ENCODE measurements around the gene KRTAP5-8. TPM values are rescaled to one million over a fixed set of nuclear protein-coding genes. Genes with fewer than 3 reads are reported as not detected.

The KRTAP5-8 gene
- total and polyA plus RNA-seq, 2 donors (not counting 1 experiment from before 2014, with no cell fraction given), result not detected

GRCh38 chr11:71500601-71501021, 37.2 kb upstream of the KRTAP5-8 start:
- Histone ChIP-seq H3K9ac (ENCODE audit: insufficient read depth, low read length) (no peak overlapping the region), H3K27me3 (ENCODE audit: control insufficient read depth, insufficient read depth, low read length) (no peaks in the 10 kb centered on the region), H3K4me3 (replicated peaks in 1 of 4; ENCODE audit: control extremely low read depth in 1 of 4, insufficient read depth in 1 of 4, low read depth in 3 of 4, low read length in 4 of 4) (no peak overlapping the region), H3K36me3 (ENCODE audit: control insufficient read depth, insufficient read depth, low read length) (peaks cover 15% of the 10 kb centered on the region), H3K27ac (ENCODE audit: insufficient read depth, low read length) (no peak overlapping the region), H3K79me2 (ENCODE audit: control insufficient read depth, insufficient read depth, low read length) (no peaks in the 10 kb centered on the region), H3K4me1 (ENCODE audit: control insufficient read depth, extremely low read depth, insufficient read depth, low read length) (no peaks in the 10 kb centered on the region), H2AFZ (ENCODE audit: low read length) (no peak overlapping the region), H3K4me2 (ENCODE audit: extremely low read depth, insufficient read depth, low read length) (no peak overlapping the region), H4K20me1 (ENCODE audit: control insufficient read depth, extremely low read depth, insufficient read depth, low read length) (no peaks in the 10 kb centered on the region), H3K9me3 (ENCODE audit: control insufficient read depth, insufficient read depth, low read depth, low read length) (no peaks in the 10 kb centered on the region)
- TF ChIP-seq EZH2 (IDR thresholded peaks at IDR 0.05; ENCODE audit: low read length, missing control alignments) (no peak), CTCF (conservative IDR thresholded peaks at IDR 0.05 in 1 of 2, IDR thresholded peaks at IDR 0.05 in 1 of 2; ENCODE audit: low read depth in 1 of 2, low read length in 2 of 2) (no peak)
- DNase-seq (ENCODE audit: low read depth in 2 of 2), result peak in 1 of 2 donors; percentile 19

GRCh38 chr11:71501071-71501985, 36.5 kb upstream of the KRTAP5-8 start:
- no peak overlapping the region for H3K9ac ChIP-seq (ENCODE audit: insufficient read depth, low read length)
- no peaks in the 10 kb centered on the region for H3K4me1 ChIP-seq (ENCODE audit: control insufficient read depth, extremely low read depth, insufficient read depth, low read length)
- no peak overlapping the region for H2AFZ ChIP-seq (ENCODE audit: low read length)
- TF ChIP-seq EZH2 (IDR thresholded peaks at IDR 0.05; ENCODE audit: low read length, missing control alignments), result no peak
- TF ChIP-seq CTCF (conservative IDR thresholded peaks at IDR 0.05 in 1 of 2, IDR thresholded peaks at IDR 0.05 in 1 of 2; ENCODE audit: low read depth in 1 of 2, low read length in 2 of 2), result no peak
- H3K27ac ChIP-seq (ENCODE audit: insufficient read depth, low read length), result no peak overlapping the region
- H3K4me2 ChIP-seq (ENCODE audit: extremely low read depth, insufficient read depth, low read length), result no peak overlapping the region
- H3K9me3 ChIP-seq (ENCODE audit: control insufficient read depth, insufficient read depth, low read depth, low read length), result no peaks in the 10 kb centered on the region
- H3K4me3 ChIP-seq (replicated peaks in 1 of 4; ENCODE audit: control extremely low read depth in 1 of 4, insufficient read depth in 1 of 4, low read depth in 3 of 4, low read length in 4 of 4), result no peak overlapping the region
- DNase-seq (ENCODE audit: low read depth in 2 of 2), result no peak
- no peaks in the 10 kb centered on the region for H3K27me3 ChIP-seq (ENCODE audit: control insufficient read depth, insufficient read depth, low read length)
- no peaks in the 10 kb centered on the region for H4K20me1 ChIP-seq (ENCODE audit: control insufficient read depth, extremely low read depth, insufficient read depth, low read length)
- no peaks in the 10 kb centered on the region for H3K79me2 ChIP-seq (ENCODE audit: control insufficient read depth, insufficient read depth, low read length)
- peaks cover 13% of the 10 kb centered on the region for H3K36me3 ChIP-seq (ENCODE audit: control insufficient read depth, insufficient read depth, low read length)

- peaks cover 12% of the 10 kb centered on the region for H3K36me3 ChIP-seq (ENCODE audit: control insufficient read depth, insufficient read depth, low read length)
- H2AFZ ChIP-seq (ENCODE audit: low read length), result no peak overlapping the region
- DNase-seq (ENCODE audit: low read depth in 2 of 2), result no peak
- no peaks in the 10 kb centered on the region for H3K9me3 ChIP-seq (ENCODE audit: control insufficient read depth, insufficient read depth, low read depth, low read length)
- no peaks in the 10 kb centered on the region for H4K20me1 ChIP-seq (ENCODE audit: control insufficient read depth, extremely low read depth, insufficient read depth, low read length)
- TF ChIP-seq CTCF (conservative IDR thresholded peaks at IDR 0.05 in 1 of 2, IDR thresholded peaks at IDR 0.05 in 1 of 2; ENCODE audit: low read depth in 1 of 2, low read length in 2 of 2), result no peak
- TF ChIP-seq EZH2 (IDR thresholded peaks at IDR 0.05; ENCODE audit: low read length, missing control alignments), result no peak
- no peaks in the 10 kb centered on the region for H3K79me2 ChIP-seq (ENCODE audit: control insufficient read depth, insufficient read depth, low read length)
- H3K27me3 ChIP-seq (ENCODE audit: control insufficient read depth, insufficient read depth, low read length), result no peaks in the 10 kb centered on the region
- H3K4me2 ChIP-seq (ENCODE audit: extremely low read depth, insufficient read depth, low read length), result no peak overlapping the region
- no peak overlapping the region for H3K27ac ChIP-seq (ENCODE audit: insufficient read depth, low read length)
- H3K4me3 ChIP-seq (replicated peaks in 1 of 4; ENCODE audit: control extremely low read depth in 1 of 4, insufficient read depth in 1 of 4, low read depth in 3 of 4, low read length in 4 of 4), result no peak overlapping the region
- no peaks in the 10 kb centered on the region for H3K4me1 ChIP-seq (ENCODE audit: control insufficient read depth, extremely low read depth, insufficient read depth, low read length)
- no peak overlapping the region for H3K9ac ChIP-seq (ENCODE audit: insufficient read depth, low read length)
These were observed 35.8 kb upstream of the KRTAP5-8 start for GRCh38 chr11:71502026-71502425.

Measured in fibroblast of lung (primary cell).